GM23248 (cell line): ENCODE results near the gene PMFBP1.

Experiments used
- EZH2 ChIP-seq: fragments of 200-600 bp; sonication (generic); IDR thresholded peaks from 2 replicates; pipeline ENCODE4 v1.6.1; 2018; ENCODE audit warnings: antibody characterized with exemption, mild to moderate bottlenecking; ENCODE audit not compliant: insufficient read depth, poor library complexity, severe bottlenecking
- EZH2phosphoT487 ChIP-seq: fragments of 200-600 bp; sonication (generic); IDR thresholded peaks from 2 replicates; pipeline ENCODE4 v1.6.1; 2018; ENCODE audit warnings: antibody characterized with exemption, moderate library complexity, mild to moderate bottlenecking, low read depth; ENCODE audit not compliant: insufficient read depth

DNA sequence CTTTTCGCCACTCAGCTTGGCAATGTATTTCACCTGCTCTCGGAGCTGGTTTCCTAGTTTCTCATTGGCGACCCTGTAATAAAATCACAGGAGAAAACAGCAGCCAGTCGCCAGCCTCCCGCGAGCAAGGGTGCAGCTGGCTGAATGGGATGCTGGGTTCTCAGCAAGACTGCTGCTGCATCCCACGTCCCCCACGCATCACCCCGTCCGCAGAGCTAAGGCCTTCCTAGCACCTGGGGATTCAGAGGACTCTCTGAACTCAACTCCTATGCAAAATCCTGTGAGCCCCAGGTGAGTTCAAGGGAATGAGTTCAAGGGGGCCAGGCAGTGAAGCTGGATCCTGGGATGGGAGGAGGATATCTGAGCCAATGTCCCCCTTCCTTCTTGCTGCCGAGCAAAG is 49.0 kb downstream of the PMFBP1 start:
- TF ChIP-seq EZH2phosphoT487 (no peak), EZH2 (no peak)
